DMS114 treated with DMSO at 0.1 percent for 48 hours (cell line): ENCODE measurements around the gene SLC2A4.
"Not testable (repeated sequence)": the region's sequence is repeated elsewhere in the genome, so short reads cannot be mapped to it uniquely, and the experiment has no call there.

Experiments
- DNase-seq: peaks from one replicate; lab custom pipeline; 2025; ENCODE audit not compliant: unreplicated experiment; lab: John Stamatoyannopoulos, UW

SLC2A4 gene

DNA sequence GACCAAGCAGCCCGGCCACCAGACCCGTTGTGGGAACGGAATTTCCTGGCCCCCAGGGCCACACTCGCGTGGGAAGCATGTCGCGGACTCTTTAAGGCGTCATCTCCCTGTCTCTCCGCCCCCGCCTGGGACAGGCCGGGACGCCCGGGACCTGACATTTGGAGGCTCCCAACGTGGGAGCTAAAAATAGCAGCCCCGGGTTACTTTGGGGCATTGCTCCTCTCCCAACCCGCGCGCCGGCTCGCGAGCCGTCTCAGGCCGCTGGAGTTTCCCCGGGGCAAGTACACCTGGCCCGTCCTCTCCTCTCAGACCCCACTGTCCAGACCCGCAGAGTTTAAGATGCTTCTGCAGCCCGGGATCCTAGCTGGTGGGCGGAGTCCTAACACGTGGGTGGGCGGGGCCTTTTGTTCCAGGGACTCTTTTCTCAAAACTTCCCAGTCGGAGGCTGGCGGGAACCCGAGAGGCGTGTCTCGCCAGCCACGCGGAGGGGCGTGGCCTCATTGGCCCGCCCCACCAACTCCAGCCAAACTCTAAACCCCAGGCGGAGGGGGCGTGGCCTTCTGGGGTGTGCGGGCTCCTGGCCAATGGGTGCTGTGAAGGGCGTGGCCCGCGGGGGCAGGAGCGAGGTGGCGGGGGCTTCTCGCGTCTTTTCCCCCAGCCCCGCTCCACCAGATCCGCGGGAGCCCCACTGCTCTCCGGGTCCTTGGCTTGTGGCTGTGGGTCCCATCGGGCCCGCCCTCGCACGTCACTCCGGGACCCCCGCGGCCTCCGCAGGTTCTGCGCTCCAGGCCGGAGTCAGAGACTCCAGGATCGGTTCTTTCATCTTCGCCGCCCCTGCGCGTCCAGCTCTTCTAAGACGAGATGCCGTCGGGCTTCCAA, at the start of gene SLC2A4:
Gene SLC2A4, plus strand, starts transcription at position 645 of the 879 bp plus-strand sequence. Its CDS starts 217 bp downstream, at position 862.
- peak; percentile 90 for DNase-seq

DNA sequence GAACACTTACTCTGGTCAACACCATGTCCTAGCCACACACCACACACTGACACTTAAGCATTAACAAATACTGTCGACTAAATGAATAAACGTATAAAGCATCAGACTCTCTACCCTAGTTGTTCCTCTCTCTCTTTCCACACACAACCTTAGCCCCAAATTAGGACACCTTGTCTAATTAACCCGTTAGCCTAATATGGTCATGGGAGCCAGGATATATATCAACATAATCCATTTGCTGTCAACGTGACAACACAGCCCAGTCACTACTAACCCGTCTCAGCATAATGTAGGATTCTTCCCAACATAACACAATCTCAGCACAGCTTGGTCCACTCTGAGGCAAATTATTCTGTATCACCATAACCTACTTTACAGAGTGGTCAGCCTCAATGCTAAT, 49.4 kb upstream of the SLC2A4 start:
- DNase-seq, result no peak

DNA sequence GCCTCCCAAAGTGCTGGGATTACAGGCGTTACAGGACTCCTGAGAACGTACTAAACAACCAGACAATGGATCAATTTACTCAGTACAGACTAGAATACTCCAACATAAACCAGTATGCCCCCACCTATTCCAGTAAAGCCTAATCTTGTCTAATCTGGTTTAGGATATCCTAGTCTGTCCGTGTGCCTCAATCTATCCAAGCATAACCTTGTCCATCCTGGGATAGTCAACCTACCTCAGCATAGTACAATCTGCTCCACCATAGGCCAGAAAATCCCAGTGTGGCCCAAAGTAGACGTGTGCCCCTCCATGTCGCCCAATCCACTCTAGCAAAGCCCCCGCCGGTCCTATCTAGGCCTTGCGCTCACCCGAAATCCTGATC, 47.8 kb upstream of the SLC2A4 start:
- no peak for DNase-seq

DNA sequence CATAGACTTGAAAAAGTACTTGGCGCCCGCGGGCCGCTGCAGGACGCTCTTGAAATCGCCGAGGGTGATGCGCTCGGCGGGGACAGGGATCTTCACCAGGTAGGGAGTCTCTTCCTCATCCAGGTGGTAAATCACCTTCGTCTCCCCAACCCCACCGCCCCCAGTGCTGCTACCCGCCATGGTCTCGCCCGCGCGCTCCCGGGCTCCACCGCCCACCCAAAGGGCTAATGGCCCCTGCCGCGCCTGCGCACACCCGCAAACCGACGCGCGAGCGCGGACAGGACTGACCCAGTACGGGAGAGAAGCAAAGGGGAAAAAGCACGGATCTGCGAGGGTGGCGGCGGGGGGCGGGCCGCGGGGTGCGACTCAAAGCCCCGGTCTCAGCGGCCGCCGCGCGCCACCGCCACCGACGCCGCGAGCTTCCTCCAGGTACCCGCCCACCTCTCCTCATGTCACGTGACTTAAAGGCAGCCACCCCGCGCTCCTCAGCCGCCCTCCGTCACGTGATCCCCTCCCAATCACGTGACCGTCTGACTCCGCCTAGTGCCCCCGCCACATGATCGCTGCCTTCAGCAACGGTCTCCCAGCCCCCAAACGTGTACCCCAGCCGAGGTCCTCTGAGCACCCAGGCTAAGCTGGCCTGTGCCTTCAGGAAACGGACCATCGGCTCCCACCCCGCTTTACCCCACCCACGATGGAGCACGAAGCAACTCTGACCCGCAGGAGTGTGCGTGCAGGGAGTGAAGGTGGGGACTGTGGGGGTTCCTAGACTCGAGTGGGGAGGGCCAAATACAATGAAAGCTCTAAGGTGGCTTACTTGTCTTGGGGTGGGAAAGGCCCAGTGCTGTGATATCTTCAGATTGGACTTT, 47.2 kb upstream of the SLC2A4 start, which contains the start of gene DVL2:
Gene DVL2, minus strand, starts transcription at position 435 of the 869 bp plus-strand sequence. Its CDS starts 255 bp downstream, at position 180.
- DNase-seq, result peak; percentile 93

DNA sequence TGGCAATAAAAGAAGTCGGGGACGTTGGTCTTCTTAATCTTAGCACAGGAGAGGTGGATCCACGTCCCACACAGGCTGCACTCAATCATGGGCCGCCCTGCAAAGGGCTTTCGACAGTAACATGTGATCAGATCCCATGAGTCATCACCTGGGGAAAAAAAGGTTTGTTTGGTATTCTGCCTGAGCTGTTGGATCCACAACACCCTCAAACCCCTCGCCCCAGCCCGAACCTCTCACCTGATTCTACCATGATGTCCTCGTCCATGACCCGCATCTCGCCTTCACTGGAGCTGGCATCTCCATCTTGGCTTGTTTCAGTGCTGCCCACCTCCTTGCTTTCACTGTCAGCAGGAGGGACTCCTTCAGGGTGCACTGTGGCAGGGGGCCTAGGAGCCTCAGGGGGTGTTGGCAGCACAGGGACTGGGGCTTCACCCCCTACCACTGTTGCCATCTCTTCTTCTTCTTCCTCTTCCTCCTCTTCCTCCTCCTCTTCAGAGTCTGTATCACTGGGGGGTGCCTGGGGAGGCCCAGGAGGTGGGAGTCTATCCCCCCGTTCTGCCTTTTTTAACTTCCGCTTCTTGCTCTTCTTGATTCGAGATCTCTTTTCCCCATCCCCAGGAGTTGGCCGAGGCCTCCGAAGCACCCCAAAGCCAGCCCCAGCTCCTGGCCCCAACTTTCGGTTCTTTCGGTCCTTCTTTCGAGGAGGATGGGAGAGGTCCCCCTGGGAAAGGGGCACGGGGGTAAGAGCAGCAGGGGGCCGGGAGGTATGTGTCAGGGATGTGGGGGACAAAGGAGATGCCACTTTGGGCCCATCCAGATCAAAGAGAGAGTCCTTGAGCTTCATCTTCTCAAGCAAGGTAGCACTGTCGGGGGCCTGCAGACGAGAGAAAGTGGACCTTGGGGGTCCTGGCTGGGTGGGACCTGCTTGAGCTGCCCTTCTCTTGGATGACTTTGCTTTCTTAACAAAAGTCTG, 45.5 kb upstream of the SLC2A4 start:
- no peak for DNase-seq

DNA sequence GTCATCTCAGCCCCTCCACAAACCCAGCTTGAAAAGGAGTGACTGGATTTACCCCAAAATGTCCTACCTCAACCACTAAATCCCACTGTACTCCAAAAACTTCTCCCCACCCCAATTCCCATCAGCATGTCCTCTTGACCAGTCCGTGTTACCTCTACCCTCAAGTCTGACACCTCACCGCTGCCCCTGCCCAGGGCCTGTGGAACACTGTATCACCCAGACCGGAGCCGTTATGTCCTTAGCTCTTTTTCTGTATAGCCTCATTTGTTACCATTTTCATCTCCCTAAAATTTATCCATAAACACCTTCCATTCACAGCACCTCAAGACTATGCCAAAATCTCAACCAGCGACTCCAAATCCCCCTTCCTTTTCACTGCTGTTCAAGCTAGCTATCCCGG, 44.7 kb upstream of the SLC2A4 start:
- no peak for DNase-seq

DNA sequence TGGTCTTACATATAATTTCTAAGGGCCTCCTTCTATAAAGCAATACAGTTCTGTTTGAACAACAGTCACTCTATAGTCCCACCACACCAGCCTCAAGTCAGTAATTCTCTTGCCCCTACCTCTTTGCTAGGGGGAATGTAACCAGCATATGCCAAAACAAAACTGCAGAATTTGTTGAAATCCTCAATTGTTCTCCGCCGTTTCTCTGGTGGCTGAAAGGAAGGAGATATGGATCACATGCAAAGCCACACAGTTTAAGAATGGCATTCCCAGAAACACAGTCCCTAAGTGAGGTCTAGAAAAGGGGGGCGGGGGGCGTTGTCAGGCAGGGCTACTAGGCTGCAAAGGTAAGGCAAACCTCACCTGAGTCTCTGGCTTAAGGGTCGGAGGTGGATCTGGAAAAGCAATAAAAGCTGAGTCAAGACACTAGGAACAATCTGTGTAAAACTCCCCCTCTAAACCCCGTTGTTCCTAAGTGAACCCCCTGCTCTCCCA, 44.2 kb upstream of the SLC2A4 start:
- DNase-seq, result no peak

DNA sequence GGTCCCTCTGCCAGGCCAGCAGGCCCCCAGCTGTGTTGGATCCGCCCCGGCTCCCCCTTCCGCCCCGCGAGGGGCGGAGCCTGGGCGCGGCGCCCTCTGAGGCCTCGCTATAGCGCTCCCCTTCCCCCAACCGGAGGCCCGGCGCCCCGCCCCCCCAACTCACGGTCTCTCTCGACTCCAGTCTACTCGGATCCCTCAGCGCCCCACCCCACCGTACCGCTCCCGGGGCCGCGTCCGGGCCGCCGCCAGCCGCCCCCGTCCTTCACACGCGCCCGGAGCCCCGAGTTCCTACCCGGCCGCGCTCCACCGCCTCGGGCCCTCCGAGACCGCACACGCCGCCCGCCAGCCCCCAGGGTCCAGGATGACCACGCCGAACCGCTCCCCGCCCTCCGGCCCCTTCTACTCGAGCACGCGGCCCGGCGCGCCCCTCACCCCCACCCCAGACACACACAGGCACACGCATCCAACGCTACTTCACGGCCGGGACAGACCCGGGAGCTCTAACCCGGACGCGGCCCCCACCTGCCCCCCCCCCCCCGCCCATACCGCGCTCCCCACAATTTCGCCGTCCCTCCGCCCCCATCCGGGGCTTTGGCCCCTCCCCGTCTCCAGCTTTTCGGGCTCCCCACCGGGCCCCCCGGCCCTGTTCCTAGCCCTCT, 43.6 kb upstream of the SLC2A4 start:
- DNase-seq, result no peak

DNA sequence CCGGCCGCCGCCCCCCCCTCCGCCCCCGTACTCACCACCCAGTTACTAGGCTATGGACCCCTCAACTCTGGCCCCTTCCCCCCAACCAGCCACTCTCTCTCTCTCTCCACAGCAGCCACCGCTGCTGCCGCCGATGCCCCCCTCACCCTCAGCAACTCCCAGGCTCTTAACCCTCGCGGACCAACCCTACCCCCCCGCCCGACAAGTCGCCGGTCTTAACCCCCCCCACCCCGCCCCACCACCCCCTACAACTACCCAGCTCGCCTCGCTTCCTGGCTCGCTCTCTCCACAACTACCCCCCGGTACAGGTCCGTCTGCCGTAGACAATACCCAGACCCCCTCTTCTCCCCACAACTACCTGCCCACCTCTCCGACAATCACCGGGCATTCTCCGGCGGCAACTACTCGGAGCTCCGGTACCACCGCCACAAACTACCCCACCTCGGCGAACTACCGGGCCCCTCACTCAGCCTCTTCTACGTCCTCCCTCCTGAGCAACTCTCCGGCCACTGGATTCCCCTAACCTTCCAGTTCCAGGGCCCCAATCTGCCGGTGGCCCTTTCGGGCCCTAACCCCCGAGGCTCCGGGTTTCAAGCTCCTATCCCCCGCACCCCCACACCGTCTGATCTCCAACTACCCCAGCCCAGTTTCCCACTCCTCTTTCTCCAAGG, 43.0 kb upstream of the SLC2A4 start:
- DNase-seq, result no peak

DNA sequence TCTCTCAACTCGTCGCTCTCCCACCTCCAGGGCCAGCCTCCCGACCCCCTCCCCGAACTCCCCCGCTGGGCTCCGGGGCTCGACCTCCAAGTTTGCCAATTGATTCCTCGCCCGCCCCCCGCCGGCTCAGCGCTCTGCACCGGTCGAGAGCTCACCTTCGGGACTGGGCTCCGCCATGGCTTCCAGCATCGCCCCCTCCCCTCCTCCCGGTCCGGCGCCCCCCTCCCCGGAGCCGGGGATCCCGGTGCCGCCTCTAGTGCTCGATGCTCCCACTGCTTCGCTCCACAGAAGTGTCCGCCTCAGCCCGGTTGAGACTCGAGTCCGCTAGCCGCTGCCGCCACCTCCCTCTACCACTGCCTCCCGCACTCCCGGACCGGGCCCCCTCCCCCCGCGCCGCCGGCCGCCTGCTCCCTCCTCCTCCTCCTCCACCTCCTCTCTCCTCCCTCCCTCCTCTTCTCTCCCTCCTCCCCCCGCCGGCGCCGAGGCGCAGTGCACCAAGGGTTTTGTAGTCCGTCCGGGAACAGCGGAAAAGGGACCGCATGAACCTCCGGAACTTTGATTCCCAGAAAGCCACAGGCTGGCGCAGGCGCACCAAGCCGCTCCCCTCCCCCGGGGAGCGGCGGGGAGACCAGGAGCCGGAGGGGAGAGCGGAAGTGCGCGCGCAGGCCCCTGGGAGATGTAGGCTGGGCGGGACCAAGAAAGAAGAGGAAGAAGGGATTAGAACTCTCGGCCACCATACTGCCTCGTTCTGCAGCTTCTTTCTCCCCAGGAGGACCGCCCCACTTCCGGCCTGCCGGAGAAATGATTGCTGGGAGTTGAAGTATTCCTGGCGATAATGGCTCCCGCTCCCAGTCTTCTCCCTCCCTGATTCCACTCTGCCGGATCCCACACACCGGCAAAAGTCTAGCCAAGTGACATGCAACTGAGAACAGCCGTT, 42.2 kb upstream of the SLC2A4 start, which contains the start of gene PHF23:
Gene PHF23, minus strand, starts transcription at position 367 of the 937 bp plus-strand sequence. Its CDS starts 178 bp downstream, at position 189.
- DNase-seq, result peak; percentile 98

DNA sequence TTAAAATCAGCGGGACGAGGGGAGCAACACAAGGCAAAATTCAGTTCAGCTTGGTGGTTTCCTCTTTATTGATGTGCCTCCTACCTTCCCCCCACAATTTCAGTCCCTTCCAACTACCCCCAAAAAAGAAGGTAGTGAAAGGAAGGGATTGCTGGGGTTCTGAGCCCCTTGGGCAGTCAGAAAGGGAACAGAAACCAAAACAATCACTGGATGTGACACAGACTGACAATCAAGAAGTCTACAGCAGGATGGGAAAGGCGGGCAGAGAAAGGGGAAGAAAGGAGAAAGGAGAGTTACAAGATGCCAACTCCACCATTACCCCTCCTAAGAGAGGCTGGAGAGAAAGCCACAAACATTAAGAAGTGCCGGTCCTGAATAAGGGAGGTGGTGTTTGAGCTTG, 41.1 kb upstream of the SLC2A4 start:
- DNase-seq, result no peak

DNA sequence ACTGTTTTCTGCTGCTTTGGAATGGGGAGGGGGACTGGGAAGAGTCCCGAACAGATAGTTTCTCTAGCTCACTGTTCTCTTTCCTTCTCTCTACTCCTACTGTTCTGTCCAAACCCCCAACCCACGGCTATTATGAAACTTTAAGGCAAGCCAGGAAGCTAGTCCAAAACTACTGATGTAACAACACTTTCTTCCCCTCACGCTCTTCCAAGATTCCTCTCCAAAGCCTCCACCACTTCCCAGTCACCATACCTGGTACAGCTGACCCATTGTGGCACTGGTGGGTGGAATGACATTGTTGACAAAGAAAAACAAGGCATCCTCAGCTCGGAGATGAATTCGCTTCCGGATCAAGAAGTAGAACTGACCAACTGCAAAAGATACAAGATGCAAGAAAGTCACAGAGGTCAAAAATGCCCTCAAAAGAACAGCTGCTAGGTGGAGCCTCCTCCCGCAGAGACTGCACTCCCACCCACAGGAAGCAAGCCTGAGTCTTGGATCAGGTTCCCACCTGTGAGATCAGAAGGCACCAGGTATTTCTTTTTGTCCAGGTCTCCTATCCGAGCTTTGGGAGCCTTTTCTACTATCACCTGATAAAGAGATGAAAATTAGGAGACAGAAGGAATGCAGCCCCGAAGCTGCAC, 40.3 kb upstream of the SLC2A4 start:
- no peak for DNase-seq

DNA sequence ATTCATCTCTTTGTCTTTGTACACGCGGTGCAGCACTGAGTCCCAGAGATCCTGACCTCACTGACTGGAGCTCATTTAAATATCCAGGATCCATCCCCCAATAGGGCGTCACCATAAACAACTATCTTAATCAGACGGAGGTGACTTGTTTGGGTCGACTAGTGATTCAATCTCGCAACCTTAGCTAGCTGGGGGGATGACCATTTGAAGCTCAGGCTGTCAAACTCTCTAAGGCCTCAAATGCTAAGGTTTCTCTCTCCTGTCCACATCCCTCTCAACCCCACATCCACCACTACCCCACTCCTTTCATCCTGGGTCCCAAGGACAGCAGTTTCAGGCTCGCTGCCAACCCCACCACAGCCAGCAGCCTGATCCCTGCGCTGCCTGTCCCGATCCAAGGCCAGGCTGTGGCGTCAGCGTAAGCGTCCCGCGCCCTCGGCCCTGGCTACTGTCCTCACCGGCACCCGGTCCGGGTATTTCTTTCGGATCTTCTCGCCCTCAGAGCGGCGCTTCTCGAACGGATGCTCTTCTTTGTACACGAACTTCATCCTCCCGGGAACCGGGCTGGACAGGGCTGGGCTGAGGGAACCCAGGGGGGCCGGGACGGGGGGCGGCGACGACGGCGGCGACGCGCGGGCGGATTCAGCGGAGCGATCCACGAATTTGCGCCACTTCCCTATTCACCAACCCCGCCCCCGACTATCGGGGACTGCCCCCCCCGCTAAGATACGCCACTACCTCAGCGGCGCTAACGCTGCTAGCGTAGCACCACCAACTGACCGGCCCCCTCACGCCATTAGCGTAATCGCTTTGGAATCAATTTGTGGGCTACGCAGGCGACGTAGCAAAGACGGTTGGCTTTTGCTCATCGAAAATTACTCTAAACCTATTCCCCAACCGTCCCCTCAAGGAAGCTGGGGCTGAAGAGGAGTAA, 39.5 kb upstream of the SLC2A4 start, which contains the start of gene GABARAP:
Gene GABARAP, minus strand, starts transcription at position 667 of the 934 bp plus-strand sequence. Its CDS starts 119 bp downstream, at position 548.
- peak; percentile 76 for DNase-seq

DNA sequence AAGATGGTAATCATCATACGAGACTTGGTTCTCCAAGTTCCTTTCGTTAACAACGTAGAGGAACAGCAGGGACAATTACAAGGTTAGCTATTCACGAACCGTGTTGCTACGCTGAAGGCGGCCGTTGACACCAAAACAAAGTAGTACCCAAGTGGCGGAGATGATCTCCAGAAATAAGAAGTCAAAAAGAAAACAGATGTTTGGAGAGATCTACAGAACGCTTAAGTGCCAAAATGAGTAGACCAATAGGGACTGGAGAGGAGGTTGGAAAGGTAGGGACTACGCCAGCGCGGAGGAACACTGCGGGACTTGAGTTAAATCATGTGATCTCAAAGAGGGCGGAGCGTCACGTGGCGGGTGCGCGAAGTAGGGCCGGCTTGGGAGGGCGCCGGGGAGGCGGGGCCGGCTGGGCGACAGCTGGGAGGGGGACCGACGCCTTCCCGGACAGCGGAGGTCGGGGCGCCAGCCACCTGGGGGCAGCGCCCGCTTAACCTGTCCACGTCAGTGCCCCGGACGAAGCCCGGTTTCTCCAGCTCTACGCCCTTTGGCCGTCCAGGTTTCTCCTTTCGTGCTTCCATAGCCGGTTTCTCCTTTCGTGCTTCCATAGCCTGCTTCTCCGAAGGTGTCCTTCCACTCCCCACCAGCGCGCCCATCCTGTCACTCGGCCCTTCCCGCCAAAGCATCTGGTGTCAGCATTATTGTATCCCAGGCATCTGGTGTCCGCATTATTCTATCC, 38.6 kb upstream of the SLC2A4 start:
- peak; percentile 85 for DNase-seq

DNA sequence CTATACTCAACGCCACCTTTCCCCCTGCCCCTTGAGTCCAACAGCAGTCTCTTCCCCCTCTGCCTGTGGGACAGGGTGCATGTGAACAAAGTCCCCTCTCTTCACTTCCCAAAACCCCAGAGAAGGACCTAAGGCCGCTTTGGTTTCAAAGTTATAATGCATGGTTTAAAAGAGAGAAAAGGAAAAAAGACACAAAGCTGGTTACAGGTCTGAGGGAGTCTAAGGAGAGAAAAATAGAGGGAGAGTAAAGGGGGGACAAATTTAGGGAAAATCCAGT, 38.1 kb upstream of the SLC2A4 start:
- DNase-seq, result no peak

DNA sequence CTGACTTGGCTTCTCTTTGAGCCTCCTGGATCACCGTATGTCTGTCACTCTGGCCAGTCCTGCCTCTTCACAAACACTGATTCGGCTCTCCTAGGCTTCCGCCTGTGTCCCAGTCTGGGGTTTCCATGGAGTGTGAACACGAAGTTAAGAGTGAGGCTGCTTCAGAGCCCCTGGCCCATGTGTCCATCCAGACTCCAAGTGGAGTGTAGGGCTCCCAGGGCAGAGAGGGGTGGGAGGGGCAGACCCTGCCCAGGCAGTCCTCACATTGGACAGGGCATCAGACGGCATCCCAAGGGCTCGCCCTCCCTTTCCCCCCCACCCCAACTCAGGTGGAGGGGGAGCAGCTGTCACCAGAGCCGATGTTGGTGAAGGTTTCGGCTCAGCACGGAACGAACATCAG, 37.7 kb upstream of the SLC2A4 start:
- DNase-seq, result not testable (repeated sequence)
